AG09319 (cell line): Measurements from ENCODE around the gene ARFGAP1.

Source experiments
- DNase-seq: peaks from one replicate; pipeline ENCODE4 v3.0.0-alpha.2; 2010; ENCODE audit warnings: low read depth; ENCODE audit errors: extremely low read depth
- TF ChIP-seq, protein P1 (sequence below): IDR thresholded peaks from 2 replicates; pipeline ENCODE4 v1.5.1; 2011; ENCODE audit warnings: low read depth, mild to moderate bottlenecking, inconsistent platforms, low read length, moderate library complexity

ARFGAP1 gene

GRCh38 chr20:63329331-63330083 lies 56.9 kb downstream of the ARFGAP1 start:
- DNase-seq = no peak
- TF ChIP-seq, protein P1, sequence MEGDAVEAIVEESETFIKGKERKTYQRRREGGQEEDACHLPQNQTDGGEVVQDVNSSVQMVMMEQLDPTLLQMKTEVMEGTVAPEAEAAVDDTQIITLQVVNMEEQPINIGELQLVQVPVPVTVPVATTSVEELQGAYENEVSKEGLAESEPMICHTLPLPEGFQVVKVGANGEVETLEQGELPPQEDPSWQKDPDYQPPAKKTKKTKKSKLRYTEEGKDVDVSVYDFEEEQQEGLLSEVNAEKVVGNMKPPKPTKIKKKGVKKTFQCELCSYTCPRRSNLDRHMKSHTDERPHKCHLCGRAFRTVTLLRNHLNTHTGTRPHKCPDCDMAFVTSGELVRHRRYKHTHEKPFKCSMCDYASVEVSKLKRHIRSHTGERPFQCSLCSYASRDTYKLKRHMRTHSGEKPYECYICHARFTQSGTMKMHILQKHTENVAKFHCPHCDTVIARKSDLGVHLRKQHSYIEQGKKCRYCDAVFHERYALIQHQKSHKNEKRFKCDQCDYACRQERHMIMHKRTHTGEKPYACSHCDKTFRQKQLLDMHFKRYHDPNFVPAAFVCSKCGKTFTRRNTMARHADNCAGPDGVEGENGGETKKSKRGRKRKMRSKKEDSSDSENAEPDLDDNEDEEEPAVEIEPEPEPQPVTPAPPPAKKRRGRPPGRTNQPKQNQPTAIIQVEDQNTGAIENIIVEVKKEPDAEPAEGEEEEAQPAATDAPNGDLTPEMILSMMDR = no peak

GRCh38 chr20:63330084-63330760 lies 57.6 kb downstream of the ARFGAP1 start:
- DNase-seq = no peak
- TF ChIP-seq, protein P1 = no peak

DNA sequence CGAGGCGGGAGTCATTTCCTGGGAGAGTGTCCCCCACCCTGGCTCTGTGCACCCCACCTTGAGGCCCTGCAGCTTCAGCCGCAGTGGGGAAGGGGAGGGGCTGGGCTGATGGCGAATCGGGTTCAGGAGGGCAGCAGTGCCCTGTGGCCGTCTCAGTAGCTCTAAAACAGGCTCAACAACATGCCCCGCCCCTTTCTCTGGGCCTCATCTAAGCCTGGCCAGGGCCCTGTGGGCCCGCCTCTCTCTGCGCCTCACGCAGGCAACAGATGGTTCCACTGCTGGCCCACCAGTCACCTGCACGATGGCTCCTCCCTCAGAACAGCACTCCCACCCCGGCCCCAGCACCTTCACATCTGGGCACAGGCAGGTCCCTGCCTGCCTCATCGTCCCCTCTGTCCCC lies 58.3 kb downstream of the ARFGAP1 start:
- TF ChIP-seq, protein P1 = no peak
- DNase-seq = no peak

GRCh38 chr20:63331741-63332400 lies 59.3 kb downstream of the ARFGAP1 start:
- no peak for DNase-seq
- TF ChIP-seq, protein P1 = no peak

DNA sequence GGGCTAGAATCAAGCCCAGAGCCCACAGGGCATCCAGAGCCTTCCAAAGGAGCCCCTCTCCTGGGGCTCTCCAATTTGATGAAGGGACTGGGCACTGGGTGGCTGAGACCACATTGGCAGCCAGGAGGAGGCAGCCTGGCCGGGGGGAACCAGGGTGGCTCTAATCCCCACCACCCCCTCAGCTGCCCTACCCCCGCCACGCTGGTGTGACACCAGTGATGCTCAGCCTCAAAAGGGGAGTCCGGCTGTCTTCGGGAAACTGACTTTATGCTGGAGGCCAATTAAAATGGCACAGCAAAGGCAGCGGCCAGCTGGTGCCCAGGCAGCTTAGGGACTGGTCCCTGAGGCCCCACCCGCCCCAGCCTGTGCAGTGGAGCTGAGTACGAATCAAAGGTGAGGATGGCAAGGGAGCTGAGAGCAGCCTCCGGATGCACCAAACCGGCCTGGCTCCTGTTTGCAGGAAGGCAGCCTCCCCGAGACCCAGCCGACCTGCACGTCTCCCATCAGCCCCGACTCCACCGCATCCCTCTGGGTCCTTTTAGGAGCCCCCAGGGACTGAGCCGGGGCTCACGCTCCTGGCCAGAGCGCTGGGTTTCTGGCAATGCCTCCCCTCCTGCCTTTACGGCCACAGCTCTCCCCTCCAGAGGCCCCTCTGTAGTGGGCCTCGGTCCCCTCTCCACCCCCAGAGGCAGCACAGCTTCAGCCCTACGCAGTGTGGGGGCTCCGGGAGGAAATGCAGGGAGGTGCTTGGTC lies 60.1 kb downstream of the ARFGAP1 start:
- TF ChIP-seq, protein P1 = no peak
- DNase-seq = no peak

DNA sequence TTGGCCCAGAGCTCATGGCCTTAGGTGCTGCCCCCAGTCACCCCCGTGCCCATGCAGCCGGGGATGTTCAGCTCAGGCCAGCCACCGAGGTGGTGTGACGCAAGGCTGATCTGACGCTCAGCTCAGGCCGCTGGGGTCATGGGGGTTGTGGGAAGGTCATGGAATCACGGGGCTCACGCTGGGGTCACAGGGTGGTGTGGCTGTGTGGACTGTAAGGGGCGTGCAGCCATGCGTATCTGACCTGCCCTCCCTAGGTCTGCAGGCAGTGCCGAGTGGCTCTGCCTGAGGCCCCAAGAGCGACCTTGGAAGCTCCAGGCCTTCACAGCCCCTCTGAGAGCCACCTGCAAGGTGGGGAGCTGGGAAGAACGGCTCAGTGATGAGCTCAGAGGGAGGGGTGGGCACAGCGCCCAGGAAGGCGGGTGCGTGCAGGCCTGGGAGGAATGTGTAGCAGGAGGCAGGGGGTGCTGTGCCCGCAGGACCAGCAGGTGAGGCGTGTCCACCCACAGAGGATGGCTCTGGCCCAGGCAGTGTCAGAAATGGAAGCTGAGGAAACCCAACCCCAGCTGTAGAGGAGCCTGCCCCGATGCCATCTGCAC lies 60.7 kb downstream of the ARFGAP1 start:
- TF ChIP-seq, protein P1 = no peak

More for the DNA sequence above, 60.7 kb downstream of the ARFGAP1 start:
- DNase-seq = no peak
